HG02571 (cell line): Measurements from ENCODE around the gene FRK.
"Not testable (repeated sequence)": the region's sequence is repeated elsewhere in the genome, so short reads cannot be mapped to it uniquely, and the experiment has no call there.

ENCODE experiments used
- ATAC-seq: cut with Tn5 transposase; IDR thresholded peaks from one replicate; pipeline ENCODE4 v1.9.1; 2021; ENCODE audit warnings: mild to moderate bottlenecking, moderate library complexity; ENCODE audit not compliant: unreplicated experiment

FRK gene, protein sequence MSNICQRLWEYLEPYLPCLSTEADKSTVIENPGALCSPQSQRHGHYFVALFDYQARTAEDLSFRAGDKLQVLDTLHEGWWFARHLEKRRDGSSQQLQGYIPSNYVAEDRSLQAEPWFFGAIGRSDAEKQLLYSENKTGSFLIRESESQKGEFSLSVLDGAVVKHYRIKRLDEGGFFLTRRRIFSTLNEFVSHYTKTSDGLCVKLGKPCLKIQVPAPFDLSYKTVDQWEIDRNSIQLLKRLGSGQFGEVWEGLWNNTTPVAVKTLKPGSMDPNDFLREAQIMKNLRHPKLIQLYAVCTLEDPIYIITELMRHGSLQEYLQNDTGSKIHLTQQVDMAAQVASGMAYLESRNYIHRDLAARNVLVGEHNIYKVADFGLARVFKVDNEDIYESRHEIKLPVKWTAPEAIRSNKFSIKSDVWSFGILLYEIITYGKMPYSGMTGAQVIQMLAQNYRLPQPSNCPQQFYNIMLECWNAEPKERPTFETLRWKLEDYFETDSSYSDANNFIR

DNA sequence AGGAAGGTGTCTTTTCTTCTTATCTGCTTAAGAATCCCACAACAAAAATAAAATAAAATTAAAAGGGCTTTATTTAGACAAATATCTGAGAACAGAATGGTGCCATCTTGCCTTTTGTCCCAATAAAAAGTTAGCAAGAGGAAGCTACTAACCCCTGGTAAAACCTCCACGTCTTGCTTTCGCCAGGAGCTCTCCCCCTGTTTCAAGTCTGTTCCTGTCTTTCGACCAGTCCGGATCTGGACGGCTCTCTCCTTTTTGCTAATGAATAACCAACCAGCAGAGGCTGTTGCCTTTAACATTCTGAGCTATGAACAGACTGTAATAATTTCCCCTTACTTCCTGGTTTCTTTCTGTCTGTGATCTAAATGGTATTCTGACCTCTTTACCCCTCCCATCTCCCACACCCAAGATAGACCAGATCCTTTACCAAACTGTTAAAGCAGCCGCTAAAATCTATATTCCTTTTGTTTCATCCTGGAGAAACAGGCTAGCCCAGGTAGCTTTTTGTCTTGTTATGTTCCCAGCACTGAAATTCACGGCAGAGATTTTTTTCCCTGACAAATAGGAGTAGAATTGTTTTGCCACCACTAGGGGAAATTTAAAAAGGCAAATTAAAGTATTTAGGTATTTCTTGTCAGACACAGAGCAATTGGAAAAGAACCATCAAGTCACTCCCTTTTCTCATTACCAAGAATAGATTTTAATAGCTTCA is at the start of gene FRK:
TSS of gene FRK (minus strand) at position 320 of the 712 bp plus-strand sequence. CDS start 580 bp downstream, outside the sequence.
- ATAC-seq, result no peak

DNA sequence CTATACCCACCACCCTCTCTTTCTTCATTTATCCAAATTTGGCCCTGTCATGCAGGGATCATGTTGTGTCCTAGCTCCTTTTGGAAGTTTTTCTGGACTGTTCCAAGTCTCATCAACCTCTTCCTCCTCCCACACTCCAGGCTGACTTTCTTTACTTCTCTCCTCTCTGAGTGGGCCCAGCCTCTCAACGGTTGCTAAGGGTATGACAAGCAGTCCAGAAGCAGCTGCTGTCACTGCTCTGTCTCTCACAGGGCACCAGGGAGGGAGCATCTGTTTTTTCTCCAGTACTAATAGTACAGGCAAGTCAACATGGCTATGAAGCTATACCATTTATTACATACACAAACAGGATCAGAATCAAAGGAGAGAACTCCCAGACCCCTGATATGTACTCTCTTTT is 48.1 kb upstream of the FRK start:
- no peak for ATAC-seq

DNA sequence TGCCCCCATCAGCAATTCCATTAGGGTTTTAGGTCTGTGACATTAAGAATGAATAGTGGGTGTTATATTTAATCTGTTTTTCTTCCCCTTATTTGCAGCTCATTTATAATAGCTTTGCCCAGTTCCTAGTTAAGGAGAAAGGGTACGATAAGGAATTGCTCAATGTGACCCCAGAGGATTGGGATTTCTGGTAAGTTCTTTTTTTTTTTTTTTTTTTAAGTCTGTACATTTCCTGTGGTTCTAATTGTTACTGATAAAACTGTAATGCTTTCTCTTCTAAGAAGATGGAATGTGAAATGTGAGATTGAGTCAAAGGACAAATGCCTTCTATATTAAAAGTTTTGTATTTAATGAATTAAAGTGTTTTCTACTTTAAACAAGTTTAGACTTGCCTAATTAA is 45.5 kb upstream of the FRK start:
- no peak for ATAC-seq

DNA sequence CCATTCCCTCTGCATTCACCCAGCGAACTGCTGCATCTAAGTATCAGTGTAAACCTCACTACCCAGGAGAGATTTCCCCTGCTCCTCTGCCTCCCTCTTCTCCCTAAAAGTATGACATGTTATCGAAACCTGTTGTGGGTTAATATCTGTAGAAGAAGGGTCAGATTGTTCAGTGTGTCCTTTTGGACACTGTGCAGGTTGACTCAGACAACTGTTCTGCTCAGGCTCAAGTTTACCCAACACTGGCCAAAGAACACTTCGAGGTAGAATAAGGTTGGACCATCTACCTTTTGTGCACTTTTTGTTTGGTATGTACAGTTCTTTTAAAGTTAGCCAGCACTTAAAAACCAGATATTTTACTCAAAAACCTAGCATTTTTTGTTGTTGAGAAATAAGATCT is 44.6 kb upstream of the FRK start:
- no peak for ATAC-seq

DNA sequence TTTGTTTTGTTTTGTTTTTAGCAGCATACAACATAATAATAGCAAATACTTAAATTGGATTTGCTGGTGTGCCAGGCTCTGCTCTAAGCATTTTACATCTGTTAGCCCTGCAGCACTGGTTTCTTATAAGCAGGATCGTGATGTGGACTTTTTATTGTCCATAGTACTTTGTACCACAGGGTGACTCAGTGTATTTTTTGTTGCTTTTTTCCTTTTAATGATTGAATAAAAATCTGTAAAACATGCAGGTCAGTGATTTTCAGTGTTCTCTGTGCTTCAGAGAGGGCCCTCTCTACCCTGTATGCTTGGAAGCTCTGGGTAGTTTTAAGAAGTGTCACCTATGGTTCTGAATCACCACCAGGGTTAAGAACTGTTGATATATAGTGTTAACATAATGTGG is 43.9 kb upstream of the FRK start:
- no peak for ATAC-seq

DNA sequence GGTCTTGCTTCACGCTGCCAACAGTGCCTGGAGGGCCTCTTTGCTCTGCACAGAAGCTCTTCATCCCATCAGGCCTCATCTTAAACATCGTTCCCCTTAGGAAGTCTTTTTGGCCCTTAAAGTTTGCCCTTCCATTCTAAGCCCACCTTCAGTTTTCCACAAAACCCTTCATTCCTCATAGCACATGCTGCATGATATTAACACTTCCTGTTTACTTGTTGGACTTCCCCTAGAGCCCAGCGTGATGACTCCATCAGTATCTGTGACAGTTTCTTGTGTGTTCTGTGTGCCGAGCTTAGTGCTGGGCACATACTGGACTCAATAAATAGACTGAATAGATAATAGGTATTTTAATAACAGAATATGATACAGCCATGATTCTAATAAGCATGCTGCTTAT is 42.2 kb upstream of the FRK start:
- no peak for ATAC-seq

DNA sequence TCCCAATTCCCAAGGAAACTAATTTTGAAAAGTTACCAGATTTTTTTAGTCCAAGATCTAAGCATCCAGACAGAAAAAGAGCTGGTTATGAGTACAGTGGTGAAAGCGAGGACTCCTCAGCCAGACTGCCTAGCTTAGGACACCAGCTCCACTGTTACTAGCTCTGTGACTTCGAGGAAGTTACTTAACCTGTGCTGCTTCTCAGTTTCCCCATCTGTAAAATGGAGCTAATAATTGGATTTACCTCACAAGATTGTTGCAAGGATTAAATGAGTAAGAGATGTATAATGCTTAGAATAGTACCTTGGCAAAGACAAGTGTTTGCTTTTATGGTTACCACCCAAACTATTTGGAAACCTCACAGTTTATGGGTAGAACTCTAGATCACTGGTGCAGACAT is 41.1 kb upstream of the FRK start:
- ATAC-seq, result no peak

DNA sequence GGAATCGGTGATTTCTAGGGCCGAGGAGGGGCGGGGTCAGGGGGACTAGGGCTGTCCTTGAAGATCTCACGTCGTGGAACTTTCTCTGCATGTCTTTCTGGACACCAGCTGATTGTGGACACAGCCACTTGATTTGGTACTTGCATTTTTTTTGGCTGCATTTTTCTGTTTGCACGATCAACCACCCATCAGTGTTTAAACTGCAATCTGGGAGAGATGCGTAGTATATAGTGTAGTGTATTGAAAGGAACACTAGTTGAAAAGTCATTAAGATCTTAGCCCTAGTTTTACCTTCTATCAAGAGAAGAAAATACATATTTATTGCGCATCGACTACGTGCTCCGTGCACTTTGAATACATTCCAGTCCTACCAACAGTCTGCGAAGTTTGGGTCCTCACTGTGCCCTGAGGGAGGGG is 40.6 kb upstream of the FRK start:
- ATAC-seq, result no peak

DNA sequence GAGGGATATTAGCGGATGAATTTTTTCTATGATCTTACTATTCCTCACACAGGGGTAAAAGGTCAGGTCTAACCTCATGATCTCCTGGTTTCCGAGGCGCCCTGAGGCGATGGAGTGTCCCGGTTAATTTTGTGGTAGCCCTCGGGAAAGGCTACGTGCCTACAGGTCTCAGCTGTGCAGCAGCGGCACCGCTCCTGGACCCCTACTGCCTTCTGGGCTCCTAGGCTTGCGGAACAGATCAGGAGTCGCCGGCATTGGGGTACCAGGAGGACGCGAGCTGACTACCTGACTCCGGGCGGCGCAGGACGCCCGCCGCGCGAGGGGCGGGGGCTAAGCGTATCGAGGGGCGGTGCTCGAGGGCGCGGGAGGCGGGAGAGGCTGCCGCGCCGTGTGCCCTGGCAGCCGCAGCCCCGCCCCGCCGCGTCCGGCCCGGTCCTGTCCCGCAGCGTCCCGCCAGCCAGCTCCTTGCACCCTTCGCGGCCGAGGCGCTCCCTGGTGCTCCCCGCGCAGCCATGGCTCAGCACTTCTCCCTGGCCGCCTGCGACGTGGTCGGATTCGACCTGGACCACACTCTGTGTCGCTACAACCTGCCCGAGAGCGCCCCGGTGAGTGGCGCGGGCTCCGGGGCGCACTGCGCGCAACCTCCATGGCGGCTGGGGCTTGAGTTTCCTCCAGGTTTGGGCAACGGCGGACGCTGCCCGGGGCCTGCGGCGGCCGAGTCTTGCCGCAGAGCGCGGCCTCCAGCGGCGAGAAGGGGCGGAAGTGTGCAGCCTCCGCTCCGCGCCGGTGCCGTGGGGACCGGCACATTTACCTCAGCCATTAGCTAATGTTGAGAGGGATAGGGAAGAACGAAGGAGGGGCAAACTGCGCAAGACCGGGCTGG is 40.0 kb upstream of the FRK start, which contains the start of gene NT5DC1:
TSS of gene NT5DC1 (plus strand) at position 435 of the 883 bp plus-strand sequence. CDS start at position 513, 78 bp downstream.
- ATAC-seq, result peak; percentile 85

DNA sequence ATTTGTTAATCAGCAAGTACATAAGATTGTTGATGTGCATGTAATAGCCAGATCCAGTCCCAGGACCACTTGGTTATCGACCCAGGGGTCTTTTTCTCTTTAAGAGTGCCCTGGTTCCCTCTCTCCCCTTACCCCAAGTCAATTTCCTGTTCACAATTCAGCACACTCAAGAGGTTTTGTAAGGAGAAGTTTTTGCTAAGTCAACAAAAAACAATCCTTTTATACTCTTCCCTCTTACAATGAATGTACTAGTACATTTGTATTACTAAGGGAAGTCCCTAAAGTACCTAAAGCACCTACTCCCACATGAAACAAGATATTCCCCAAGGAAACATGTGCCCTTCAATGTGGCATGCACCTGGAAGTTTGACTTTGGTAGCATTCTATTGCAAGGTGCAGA is 38.3 kb upstream of the FRK start:
- ATAC-seq, result no peak

DNA sequence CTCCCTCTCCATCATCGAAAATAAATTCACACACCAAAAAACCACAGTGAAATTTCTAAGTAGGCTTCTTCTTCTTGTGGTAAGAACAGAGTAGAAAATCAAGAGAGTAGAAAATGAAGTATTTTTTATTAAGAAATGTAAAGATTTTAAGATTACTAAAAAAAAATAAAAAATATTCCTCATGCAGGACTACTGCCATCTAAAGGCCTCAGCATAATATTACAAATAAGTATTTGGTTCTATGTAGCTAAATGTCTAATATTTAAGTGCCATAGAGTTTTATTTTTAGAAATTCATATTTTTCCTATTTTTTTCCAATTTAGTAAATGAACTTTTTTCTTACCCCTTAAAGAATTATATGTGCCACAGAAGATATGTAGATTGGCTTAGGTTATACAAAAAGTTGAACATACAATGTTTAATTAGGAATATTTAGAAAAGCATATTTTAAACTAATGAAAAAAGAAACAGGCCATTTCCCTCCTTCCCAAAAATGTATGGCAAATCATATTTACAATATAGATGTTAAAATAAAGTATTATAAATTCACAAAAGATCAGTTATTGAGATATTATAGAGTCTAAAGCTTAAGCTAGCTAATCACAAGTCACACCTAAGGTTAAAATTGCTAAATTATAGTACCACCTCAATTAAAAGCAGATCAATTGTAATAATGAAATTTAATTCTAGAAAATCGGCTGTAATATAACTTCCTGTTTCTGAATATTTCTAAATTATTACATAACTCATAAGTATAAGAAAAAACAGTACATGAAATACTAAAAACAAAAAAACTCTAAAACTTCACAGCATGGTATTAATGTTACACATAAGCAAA is 36.5 kb upstream of the FRK start:
- ATAC-seq, result no peak

DNA sequence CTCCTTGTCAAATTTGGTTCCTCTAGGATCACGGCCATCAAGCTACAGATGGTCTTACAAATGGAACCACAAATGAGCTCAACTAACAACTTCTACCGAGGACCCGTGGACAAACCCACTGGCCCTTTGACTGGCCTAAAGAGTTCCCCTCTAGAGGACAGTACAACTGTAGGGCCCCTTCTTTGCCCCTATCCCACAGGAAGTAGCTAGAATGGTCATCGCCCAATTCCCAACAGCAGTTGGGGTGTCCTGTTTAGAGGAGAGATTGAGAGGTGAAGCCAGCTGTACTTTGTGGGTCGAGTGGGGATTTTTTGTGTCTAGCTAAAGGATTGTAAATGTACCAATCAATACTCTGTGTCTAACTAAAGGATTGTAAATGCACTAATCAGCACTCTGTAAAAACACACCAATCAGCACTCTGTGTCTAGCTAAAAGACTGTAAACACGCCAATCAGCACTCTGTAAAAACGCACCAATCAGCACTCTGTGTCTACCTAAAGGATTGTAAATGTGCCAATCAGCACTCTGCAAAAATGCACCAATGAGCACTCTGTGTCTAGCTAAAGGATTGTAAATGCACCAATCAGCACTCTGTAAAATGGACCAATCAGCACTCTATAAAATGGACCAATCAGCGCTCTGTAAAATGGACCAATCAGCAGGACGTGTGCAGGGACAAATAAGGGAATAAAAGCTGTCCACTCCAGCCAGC is 35.5 kb upstream of the FRK start:
- not testable (repeated sequence) for ATAC-seq

DNA sequence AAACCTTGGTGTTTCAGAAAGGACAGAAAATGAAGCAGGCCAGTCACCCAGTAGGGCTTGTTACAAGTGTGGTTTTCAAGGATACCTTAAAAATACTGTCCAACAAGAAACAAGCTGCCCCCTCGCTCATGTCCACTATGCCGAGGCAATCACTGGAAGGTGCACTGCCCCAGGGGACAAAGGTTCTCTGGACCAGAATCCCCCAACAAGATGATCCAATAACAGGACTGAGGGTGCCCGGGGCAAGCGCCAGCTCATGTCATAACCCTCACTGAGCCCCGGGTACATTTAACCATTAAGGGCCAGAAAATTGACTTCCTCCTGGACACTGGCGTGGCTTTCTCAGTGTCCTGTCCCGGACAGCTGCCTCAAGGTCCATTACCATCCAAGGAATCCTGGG is 33.4 kb upstream of the FRK start:
- ATAC-seq, result no peak

DNA sequence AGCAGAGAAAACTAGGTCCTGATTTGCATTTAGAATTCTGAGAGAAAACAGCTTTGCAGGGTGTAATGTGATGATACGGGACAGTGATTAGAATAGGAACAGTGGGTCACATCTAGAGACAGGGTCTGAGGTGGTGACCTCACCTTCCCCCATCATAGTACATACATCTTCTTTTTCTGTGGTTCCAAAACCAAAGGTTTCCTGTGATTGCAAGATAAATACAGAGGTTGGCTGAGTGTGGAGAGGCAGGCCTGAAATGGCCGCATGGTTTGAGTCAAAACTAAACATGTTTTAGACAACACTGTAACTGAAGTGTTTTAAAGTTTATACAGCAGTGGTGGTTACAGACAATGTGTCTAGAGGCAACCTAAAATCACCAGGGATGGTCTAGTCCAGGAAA is 29.6 kb upstream of the FRK start:
- no peak for ATAC-seq

DNA sequence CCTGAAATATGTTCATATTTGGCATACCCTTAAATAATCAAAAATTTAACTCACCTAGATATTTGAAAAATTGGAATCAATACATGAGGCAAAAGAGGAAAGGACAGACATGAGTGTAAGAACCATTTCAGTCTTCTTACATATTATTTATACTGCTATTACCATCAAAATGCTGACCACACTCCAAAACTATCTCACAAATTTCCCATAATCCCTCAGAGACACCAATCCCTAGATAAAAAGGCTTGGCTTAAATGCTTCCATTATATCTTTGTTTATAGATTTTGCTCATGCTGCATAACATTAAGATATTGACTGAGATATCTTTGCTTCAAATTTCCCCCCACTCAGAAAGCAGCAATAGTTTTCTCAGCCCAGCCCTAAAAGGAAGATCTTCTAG is 28.3 kb upstream of the FRK start:
- no peak for ATAC-seq

DNA sequence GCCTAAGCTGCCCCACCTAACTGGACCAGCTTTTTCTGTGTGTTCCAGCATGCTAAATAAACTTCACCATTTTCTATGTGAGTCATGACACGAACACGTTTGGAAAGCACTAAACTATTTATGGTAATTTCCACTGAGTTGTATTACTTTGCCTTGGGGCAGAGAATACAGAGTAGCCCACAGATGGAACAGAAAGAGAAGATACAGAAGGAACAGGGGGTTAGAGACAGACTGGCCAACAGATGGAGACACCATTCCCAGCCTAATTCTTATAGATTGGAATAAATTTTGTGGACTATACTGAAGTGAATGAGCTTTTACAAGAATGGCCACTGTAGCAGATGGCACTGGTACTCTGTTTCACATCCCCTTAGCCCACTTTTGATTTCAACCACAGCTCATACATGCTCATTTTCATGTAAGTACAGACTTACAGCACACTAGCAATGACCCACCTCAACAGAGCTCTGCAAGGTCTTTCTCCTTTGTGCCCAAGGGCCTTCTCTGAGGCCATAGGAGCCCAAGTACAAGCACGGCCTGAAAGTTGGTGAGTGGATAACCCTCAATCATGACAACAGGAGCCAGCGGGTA is 26.8 kb upstream of the FRK start:
- peak; percentile 98 for ATAC-seq

DNA sequence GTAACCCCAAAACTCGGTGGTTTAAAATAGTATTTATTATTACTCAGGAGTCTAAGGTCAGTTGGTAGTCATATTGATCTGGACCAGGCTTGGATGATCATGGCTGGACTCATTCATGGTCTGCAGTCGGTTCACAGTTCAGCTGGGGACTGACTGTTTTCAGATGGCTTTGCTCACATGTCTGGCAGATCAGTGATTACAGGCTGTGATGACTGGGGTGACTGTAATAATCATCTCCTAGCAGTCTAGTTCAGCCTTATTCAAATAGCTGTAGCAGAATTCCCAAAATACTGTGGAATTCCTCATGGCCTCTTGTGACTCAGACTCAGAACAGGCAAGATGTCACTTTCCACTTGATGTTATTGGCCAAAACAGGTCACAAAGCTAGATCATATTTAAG is 23.6 kb upstream of the FRK start:
- ATAC-seq, result no peak

DNA sequence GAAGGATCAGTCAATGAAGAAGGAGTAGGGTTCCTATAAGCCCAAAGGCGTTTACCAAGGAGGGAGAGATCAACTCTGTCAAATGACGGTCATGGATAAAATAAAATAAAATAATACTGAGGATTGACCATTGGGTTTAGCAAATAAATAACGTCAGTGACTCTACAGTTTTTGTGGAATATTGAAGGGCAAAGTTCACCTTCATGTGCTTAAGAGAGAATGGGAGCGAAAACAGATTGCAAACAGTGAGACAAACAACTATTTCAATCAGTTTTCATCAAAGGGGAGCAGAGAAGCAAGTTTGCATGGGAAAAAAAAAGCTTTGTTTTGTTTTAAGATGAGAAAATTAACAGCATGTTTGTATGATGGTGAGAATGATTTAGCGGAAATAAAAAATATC is 22.4 kb upstream of the FRK start:
- no peak for ATAC-seq

DNA sequence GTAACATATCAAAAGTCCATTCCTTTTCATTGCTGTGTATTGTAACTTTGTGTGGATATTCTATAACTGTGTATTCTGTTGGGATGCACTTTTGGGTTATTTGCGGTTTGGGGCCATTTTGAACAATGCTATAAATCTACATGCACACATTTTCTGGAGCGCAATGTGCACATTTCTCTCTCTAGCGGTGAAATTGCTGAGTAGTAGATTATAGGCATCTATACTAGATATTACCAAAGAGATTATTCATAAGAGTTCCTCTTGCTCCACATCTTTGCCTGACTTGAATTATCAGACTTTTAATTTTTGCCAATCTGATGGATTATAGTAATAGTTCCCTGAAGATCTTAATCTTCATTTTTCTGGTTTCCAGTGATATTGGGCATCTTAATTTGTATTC is 18.3 kb upstream of the FRK start:
- ATAC-seq, result no peak
